Mucosa of rectum (tissue), 2 donors: ENCODE data around the gene DMD.

ENCODE experiments used
- H3K27ac ChIP-seq, 2 donors: one replicate each; pipeline ENCODE4 v1.7.0; 2013; ENCODE audit warnings: inconsistent platforms in 2 of 2, low read depth in 2 of 2, low read length in 2 of 2
- H3K27me3 ChIP-seq, 2 donors: one replicate each; pipeline ENCODE4 v1.7.0; 2013; ENCODE audit warnings: low read length in 2 of 2; ENCODE audit not compliant: control insufficient read depth in 2 of 2, insufficient read depth in 2 of 2
- H3K36me3 ChIP-seq, 2 donors: one replicate each; pipeline ENCODE4 v1.7.0; 2013; ENCODE audit warnings: low read length in 2 of 2; ENCODE audit not compliant: control insufficient read depth in 2 of 2, insufficient read depth in 2 of 2
- H3K4me1 ChIP-seq, 2 donors: one replicate each; pipeline ENCODE4 v1.7.0; 2013; ENCODE audit warnings: low read length in 2 of 2, mild to moderate bottlenecking in 1 of 2; ENCODE audit not compliant: control insufficient read depth in 2 of 2, insufficient read depth in 2 of 2
- H3K4me3 ChIP-seq, 2 donors: one replicate each; pipeline ENCODE4 v1.7.0; 2013; ENCODE audit warnings: low read length in 2 of 2
- H3K9ac ChIP-seq, 2 donors: one replicate each; pipeline ENCODE4 v1.7.0; 2013; ENCODE audit warnings: low read length in 2 of 2, low read depth in 1 of 2, mild to moderate bottlenecking in 1 of 2
- H3K9me3 ChIP-seq, 2 donors: one replicate each; pipeline ENCODE4 v1.7.0; 2013; ENCODE audit warnings: low read length in 2 of 2; ENCODE audit not compliant: control insufficient read depth in 2 of 2
- donor health status: healthy.
- donor health status: Normal muscosa, but diverticular disease.

Gene DMD

GRCh38 chrX:31580227-31580626, 1631.1 kb downstream of the DMD start:
- H3K9ac ChIP-seq: no peak overlapping the region
- no peak overlapping the region for H3K27ac ChIP-seq

DNA sequence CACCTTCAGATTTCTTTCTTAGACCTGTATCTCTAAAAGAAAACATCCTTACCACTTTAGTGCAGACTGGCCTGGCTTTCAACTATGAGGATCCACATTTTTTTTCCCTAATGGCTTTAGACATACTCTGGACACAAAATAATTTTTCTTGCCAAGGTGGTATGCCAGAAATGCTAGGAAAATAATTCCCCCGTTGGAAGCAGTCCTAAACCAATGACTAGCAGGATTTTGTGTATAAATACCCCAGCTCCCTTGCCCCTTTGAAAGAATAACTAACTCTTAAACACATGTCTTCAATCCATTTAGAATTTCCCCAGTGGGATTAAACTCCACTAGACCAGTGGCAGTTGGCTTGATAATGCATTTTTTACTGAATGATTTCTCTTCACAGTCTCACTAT, 1639.0 kb downstream of the DMD start:
- Histone ChIP-seq H3K4me3 (no peak overlapping the region), H3K4me1 (no peaks in the 10 kb centered on the region), H3K9ac (no peak overlapping the region), H3K9me3 (no peaks in the 10 kb centered on the region), H3K27me3 (no peaks in the 10 kb centered on the region), H3K36me3 (no peaks in the 10 kb centered on the region), H3K27ac (no peak overlapping the region)

More at GRCh38 chrX:31580227-31580626, 1631.1 kb downstream of the DMD start:
- Histone ChIP-seq H3K4me3 (no peak overlapping the region), H3K4me1 (no peaks in the 10 kb centered on the region), H3K36me3 (no peaks in the 10 kb centered on the region), H3K27me3 (no peaks in the 10 kb centered on the region), H3K9me3 (no peaks in the 10 kb centered on the region)

GRCh38 chrX:31570658-31571057, 1640.7 kb downstream of the DMD start:
- H3K27me3 ChIP-seq: no peaks in the 10 kb centered on the region

DNA sequence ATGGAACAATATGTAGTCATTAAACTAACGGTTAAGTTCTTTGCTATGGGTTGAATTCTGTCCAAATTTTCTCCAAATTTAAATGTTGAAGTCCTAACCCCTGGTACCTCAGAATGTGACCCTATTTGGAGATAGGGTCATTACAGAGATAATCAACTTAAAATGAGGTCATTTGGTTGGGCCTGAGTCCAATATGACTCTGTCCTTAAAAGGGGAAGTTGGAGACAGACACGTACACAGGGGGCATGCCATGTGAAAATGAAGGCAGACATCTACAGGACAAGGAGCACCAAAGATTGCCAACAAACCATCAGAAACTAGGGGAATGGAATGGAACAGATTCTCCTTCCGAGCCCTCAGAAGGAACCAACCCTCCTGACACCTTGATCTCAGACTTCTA, 1647.6 kb downstream of the DMD start:
- Histone ChIP-seq H3K9ac (no peak overlapping the region), H3K27ac (no peak overlapping the region)

More at GRCh38 chrX:31570658-31571057, 1640.7 kb downstream of the DMD start:
- no peaks in the 10 kb centered on the region for H3K36me3 ChIP-seq
- no peak overlapping the region for H3K4me3 ChIP-seq
- H3K9me3 ChIP-seq: no peaks in the 10 kb centered on the region
- H3K4me1 ChIP-seq: no peaks in the 10 kb centered on the region
- no peak overlapping the region for H3K9ac ChIP-seq
- no peak overlapping the region for H3K27ac ChIP-seq

GRCh38 chrX:31555506-31555905, 1655.8 kb downstream of the DMD start:
- no peaks in the 10 kb centered on the region for H3K36me3 ChIP-seq
- H3K9ac ChIP-seq: no peak overlapping the region
- H3K27me3 ChIP-seq: no peaks in the 10 kb centered on the region
- H3K4me1 ChIP-seq: no peaks in the 10 kb centered on the region
- no peak overlapping the region for H3K27ac ChIP-seq
- H3K9me3 ChIP-seq: no peaks in the 10 kb centered on the region
- no peak overlapping the region for H3K4me3 ChIP-seq

More for the DNA sequence above, 1647.6 kb downstream of the DMD start:
- Histone ChIP-seq H3K27me3 (no peaks in the 10 kb centered on the region), H3K4me3 (no peak overlapping the region), H3K9me3 (no peaks in the 10 kb centered on the region), H3K4me1 (no peaks in the 10 kb centered on the region), H3K36me3 (no peaks in the 10 kb centered on the region)

GRCh38 chrX:31551913-31552312, 1659.4 kb downstream of the DMD start:
- Histone ChIP-seq H3K27ac (no peak overlapping the region), H3K9me3 (no peaks in the 10 kb centered on the region), H3K4me3 (no peak overlapping the region), H3K27me3 (no peaks in the 10 kb centered on the region), H3K4me1 (no peaks in the 10 kb centered on the region), H3K9ac (no peak overlapping the region), H3K36me3 (no peaks in the 10 kb centered on the region)

- H3K27me3 ChIP-seq: no peaks in the 10 kb centered on the region
Observed at GRCh38 chrX:31550158-31550557, 1661.2 kb downstream of the DMD start.

DNA sequence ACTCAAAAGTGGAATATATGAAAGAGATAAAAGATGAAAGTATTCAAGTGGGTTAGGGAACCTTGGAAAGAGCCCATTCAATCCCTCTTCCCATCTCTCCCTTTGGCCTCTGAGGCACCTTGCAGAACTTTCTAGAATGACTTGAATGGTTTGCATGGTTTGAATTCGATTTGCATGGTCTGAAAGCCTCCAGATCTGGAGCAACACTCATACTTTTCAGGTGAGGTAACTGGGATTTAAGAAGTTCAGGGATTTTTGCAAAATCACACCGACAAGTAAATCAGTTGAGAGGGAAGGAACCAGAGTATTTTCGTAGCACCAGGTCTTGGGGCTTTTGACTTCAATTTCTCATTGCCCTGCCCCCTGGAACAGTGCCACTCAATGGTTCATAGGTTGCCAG, 1663.5 kb downstream of the DMD start:
- no peak overlapping the region for H3K4me3 ChIP-seq
- H3K27ac ChIP-seq: no peak overlapping the region
- no peaks in the 10 kb centered on the region for H3K9me3 ChIP-seq
- H3K27me3 ChIP-seq: no peaks in the 10 kb centered on the region
- no peaks in the 10 kb centered on the region for H3K36me3 ChIP-seq
- no peak overlapping the region for H3K9ac ChIP-seq
- no peaks in the 10 kb centered on the region for H3K4me1 ChIP-seq

More at GRCh38 chrX:31550158-31550557, 1661.2 kb downstream of the DMD start:
- no peaks in the 10 kb centered on the region for H3K4me1 ChIP-seq
- no peaks in the 10 kb centered on the region for H3K36me3 ChIP-seq
- no peak overlapping the region for H3K4me3 ChIP-seq
- H3K9me3 ChIP-seq: no peaks in the 10 kb centered on the region
- H3K9ac ChIP-seq: no peak overlapping the region
- no peak overlapping the region for H3K27ac ChIP-seq

- no peaks in the 10 kb centered on the region for H3K27me3 ChIP-seq
- H3K27ac ChIP-seq: no peak overlapping the region
- no peak overlapping the region for H3K9ac ChIP-seq
- no peaks in the 10 kb centered on the region for H3K36me3 ChIP-seq
- H3K9me3 ChIP-seq: no peaks in the 10 kb centered on the region
- H3K4me1 ChIP-seq: no peaks in the 10 kb centered on the region
- H3K4me3 ChIP-seq: no peak overlapping the region
Observed at GRCh38 chrX:31547416-31547815, 1663.9 kb downstream of the DMD start.

- H3K4me1 ChIP-seq: no peaks in the 10 kb centered on the region
- no peaks in the 10 kb centered on the region for H3K9me3 ChIP-seq
- H3K4me3 ChIP-seq: no peak overlapping the region
- H3K27ac ChIP-seq: no peak overlapping the region
- H3K36me3 ChIP-seq: no peaks in the 10 kb centered on the region
- H3K27me3 ChIP-seq: no peaks in the 10 kb centered on the region
- no peak overlapping the region for H3K9ac ChIP-seq
Observed at GRCh38 chrX:31546126-31546525, 1665.2 kb downstream of the DMD start.

DNA sequence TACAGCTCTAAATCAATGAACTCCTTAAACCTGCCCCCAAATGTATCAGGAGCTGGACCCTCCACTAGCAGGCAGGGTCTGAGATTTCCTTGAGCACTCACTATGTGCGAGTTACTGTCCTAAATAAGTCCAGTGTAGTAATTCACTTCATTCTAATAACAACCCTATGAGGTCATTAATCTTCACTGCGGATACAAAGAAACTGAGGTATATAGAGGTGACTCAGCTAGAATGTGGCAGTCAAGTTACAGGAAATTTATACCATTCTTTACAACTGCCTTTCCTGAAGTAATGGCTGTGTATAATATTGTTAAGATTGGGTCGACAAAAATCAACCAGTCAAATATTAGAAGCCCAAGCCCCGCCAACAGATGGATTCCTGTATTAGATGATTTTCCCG, 1665.6 kb downstream of the DMD start:
- H3K4me3 ChIP-seq: no peak overlapping the region
- no peak overlapping the region for H3K9ac ChIP-seq
- H3K27me3 ChIP-seq: no peaks in the 10 kb centered on the region
- H3K27ac ChIP-seq: no peak overlapping the region
- H3K9me3 ChIP-seq: no peaks in the 10 kb centered on the region
- no peaks in the 10 kb centered on the region for H3K4me1 ChIP-seq
- H3K36me3 ChIP-seq: no peaks in the 10 kb centered on the region
